Activated CD8-positive, alpha-beta memory T cell treated with anti-CD3 and anti-CD28 coated beads for 48 hours (primary cell): ENCODE data around the gene ARHGAP30.
"Not testable (repeated sequence)": the region's sequence is repeated elsewhere in the genome, so short reads cannot be mapped to it uniquely, and the experiment has no call there.

Experiments used
- DNase-seq, 3 experiments: peaks; one replicate each; pipeline ENCODE4 v3.0.0-alpha.2; 2020; ENCODE audit warnings: low read depth in 2 of 3, low spot score in 2 of 3

ARHGAP30 gene

DNA sequence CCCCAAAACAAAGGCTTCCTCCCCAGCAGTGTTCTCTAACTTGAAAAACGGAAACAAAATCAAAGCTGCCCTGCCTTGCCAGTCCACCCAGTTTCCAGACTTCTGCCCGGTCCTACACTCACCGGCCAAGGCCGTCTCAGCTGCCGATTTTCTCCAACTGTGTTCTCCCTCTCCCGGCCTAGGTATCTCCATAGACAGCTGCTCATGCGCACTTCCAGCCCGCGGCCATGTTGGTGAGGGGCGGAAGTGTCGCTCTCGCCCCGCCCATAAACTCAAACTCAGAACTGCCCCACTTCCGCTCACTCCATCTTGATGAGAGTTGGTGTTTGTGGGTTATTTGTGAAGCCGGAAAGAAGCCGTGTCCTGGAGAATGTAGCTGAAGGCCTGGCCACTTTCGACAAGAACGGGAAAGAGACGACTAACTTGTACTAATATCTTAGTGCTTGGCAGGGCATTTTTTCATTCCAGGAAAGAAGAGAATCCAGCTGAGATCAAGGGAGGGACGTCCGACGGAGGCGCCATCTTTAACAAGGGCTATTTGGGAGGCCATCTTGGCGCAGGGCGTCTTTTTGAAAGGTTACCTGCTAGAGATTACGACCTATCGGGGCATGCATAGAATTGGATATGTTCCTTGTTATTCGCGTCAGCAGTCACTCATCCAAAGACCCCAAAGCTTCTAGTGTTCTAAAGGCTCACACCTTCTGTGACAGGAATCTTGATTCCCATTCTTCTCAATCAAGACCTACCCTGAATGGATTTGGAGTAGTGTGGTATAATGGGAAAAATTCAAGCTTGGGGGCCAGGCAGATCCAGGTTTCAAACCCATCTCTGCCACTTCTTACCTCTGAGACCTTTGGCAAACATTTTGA, 23.7 kb downstream of the ARHGAP30 start, which contains the start of gene USF1:
USF1 (minus strand) TSS at position 242 of the 869 bp plus-strand sequence. CDS start 2,702 bp downstream, outside the sequence.
- peak; percentile 76 to 85 (median 80) for DNase-seq

DNA sequence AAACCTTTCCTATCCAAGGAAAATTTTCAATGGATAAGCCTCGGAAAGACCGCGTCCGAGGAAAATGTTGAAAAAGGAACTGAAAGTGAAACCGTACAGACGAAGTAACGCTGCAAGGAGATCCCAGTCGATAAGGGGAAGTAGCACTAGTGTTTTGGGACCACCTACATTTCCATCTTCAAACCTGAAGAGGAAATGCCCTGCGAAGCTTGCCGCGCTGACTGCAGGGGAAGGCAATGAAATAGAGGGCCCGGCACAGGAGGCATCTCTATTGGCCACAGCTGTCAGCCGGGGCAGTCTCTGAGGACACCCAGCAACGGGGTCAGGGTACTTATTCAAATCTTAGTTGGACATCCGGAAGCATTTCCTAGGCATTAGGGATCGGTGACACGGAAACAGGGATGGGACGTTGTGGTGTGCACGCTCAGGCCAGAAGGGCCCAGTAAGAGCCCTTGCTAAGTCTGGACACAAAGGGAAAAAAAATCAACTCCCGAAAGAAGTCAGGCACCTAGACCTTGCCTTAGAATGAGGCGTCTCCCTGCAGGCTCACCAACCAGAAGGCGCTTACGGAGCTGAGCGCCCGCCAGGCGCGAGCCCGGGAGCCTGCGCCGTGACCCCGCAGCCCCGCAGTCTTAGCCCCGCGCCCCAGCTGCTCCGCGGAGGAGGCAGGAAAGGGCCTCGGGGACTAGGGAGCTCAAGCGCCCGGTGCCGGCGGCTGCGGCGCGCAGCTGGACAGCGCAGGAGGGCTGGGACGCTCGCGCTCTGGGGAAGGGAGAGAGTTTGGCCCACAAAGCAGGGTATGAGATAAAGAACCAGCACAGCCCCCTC, 24.6 kb downstream of the ARHGAP30 start:
- DNase-seq, result peak in 1 of 3 experiments; percentile 36

DNA sequence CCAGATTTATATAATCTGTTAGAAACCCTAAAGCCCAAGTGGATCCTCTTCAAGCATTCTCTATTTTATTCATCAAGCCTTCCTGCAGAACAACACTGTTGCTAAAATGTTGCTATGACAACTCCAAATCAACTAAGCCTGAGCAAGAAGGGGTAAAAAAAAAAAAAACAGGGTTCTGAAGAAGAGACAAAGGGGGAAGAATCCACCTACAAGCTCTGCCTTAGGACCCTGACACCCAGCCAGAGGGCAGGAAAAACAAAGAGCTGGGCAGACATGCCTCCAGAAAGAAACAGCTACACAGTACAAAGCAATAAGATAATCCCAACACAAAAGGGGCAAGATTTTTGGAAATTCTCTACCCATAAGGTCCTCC, 25.2 kb downstream of the ARHGAP30 start:
- DNase-seq, result no peak

DNA sequence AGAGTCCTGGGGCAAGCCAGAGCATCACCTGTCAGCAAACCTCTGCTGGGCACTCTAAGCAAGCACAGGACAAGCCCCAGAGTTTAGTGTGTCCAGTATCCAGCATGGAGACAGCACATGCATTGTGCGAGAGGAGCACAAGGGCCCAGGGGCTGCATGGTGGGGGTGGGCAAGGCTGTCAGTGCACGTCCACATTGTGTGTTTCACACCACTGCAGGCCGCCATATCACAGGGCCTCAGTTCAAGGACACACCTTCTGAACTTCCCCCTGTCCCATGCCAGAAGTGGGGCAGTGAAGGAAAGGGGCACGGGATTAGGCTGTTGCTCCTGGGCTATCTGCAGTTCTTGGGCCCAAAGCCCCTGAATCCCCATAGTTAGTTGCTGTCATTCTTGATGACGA, 30.1 kb downstream of the ARHGAP30 start:
- no peak for DNase-seq

DNA sequence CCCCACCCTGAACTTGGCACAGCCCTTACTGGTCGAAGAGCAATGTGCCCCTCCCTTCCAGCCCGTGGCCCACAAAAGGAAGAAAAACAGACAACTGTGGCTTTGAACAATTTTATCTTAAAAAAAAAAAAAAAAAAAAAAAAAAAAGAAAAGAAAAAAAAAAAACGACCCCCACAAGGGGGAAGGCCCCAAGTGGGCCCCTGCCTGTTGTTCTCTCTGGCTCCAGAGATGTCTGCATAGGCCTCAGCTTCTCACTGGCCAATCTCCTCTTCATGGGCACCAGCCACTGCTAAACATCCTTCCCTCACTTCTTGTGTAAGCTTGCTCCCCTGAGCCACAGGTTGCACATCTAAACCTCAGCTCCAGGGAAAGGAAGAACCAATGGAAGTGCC, 30.5 kb downstream of the ARHGAP30 start:
- DNase-seq, result no peak

DNA sequence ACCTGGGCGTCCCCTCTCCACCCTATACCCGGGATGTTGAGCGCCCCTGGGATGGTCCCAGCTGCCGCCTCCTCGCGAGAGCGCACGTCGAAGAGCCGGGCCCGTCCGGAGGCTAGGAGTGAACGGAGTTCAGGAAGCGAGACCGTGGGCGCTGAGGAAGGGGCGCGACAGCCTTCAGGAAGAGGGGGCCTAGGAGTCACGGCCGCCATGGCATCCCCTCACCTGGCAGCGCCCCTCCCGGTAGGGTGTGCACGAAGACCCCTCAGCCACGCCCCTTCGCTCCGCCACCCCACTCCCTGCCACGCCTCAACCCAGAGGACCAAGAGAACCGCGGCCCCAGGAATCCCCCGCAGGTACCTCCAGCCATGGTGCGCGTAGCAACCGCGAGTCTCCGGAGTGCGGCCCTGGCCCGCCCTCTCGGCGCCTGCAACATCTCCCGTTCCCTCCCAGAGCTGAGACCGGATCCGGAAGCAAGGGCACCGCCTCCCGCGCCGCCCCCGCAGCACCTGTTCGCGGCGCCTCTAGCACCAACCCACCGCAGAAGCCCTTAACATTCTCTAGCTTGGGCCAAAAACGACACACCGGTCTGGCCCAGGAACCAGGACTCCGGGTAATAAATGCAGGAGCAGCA, 31.1 kb downstream of the ARHGAP30 start, which contains the start of gene TSTD1:
TSTD1 (minus strand) TSS at position 442 of the 631 bp plus-strand sequence; CDS start at position 367, 75 bp downstream.
- DNase-seq, result peak; percentile 61 to 74 (median 70)

DNA sequence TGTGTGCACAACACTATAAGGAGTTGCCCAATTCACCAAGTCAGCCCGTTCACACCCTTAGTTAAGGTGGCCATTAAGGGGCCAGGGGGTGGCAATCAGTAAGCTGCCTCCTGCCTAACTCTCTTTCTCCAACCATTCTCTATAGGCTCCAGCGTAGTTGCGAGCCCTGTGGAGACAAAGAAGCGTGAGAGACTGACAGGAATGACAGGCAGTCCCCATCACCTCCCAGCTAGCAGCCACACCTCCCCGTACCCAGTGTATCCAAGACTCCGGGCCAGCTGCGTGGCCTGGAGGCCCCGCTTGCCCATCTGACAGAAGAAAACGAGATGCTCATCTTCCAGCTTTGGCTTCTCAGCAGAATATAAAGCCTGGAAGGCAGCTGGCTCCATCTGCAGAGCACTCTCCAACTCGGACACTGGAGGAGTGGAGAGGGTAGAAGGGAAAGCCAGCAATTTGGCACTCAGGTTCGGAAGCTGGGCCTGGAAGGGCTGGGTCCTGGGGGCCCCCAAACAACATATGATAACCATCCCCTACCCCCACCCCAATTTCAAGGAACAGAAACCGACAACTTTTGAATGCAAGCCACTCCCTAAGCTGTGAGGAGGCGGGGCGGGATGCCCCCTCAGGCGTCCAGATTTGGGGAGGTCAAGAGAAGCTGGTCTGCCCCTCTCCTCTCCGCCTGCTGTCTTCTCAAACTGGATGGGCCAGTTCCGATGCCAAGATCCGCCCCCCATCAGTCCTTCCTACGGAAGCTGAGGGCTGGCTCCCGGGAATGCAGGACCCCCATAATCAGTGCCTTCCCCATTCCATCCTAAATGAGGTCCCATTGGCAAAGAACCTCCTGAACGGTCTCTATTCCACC, 31.8 kb downstream of the ARHGAP30 start:
- DNase-seq, result no peak

DNA sequence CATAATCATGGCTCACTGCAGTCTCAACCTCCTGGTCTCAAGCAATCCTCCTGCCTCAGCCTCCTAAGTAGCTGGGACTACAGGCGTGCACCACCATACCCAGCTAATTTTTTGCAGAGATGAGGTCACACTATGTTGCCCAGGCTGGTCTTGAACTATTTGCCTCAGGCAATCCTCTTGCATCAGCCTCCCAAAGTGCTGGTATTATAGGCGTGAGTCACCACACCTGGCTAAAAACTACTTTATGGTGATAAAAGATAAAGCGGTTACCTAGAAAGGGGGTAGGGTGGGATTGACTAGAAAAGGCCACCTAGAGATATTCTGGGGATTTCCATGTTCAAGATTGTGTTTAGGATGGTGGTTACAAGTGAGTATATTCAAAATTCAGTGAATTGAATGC, 35.9 kb downstream of the ARHGAP30 start:
- DNase-seq, result no peak

DNA sequence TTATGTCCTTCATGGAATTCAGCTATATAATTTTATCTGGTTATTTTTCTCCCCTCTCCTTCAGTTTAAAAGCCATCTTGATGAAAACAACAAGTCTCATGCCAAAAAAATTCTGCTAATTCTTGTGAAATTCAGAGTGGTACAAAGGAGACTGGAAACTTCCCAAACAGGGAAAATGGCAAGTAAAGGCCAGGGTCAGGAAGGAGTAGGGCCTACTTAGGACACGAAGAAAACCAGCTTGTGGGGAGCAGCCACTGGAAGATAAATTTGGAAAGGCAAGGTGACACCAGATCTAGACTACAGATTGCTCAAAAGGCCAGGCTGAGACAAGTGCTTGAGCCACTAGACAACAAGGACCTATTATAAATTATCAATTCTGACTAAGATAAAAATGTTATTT, 37.3 kb downstream of the ARHGAP30 start:
- no peak for DNase-seq

DNA sequence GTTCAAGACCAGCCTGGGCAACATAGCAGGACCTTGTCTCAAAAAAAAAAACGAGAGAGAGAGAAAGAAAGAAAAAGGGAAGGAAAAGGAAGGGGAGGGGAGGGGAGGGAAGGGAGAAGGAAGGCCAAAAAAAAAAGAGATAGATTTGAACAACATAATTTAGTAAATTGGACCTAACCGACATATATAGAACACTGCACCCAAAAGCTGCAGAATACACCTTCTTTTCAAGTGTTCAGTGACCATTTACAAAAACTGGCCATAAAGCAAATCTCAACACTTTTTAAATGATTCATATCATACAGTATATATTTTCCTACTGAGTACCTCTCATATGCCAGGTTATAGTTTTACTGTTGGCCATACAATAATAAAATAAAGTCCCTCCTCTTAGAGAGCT, 37.8 kb downstream of the ARHGAP30 start:
- no peak for DNase-seq

DNA sequence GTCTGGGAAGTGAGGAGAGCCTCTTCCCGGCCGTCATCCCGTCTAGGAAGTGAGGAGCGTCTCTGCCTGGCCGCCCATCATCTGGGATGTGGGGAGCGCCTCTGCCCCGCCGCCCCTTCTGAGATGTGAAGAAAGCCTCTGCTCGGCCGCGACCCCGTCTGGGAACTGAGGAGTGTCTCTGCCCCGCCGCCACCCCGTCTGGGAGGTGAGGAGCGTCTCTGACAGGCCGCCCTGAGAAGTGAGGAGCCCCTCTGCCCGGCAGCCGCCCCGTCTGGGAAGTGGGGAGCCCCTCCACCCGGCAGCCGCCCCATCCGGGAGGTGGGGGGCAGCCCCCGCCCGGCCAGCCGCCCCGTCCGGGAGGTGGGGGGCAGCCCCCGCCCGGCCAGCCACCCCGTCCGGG, 40.2 kb downstream of the ARHGAP30 start:
- not testable (repeated sequence) for DNase-seq

DNA sequence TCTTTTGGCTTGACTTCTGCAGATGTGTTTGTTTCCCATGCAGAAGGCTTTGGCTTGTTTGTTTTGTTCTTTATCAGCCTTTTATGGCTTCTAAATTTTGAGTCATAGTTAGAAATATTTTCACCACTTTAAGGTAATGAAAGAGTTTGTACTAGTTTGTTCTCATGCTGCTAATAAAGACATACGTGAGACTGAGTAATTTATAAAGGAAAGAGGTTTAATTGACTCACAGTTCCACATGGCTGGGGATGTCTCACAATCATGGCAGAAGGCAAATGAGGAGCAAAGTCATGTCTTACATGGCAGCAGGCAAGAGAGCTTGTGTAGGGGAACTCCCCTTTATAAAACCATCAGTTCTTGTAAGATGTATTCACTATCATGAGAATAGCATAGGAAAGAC, 42.7 kb downstream of the ARHGAP30 start:
- DNase-seq, result not testable (repeated sequence)

DNA sequence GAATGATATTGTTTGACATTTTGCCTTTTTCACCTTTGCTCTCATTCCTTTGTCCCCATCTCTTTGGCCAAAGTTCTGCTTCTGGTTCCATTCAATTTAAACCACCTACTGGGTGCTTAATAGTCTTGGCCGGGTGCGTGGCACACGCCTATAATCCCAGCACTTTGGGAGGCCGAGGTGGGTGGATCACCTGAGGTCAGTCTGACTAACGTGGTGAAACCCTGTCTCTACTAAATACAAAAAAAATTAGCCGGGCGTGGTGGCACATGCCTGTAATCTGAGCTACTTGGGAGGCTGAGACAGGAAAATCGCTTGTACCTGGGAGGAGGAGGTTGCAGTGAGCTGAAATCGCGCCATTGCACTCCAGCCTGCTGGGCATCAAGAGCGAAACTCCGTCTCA, 47.3 kb downstream of the ARHGAP30 start:
- not testable (repeated sequence) for DNase-seq

DNA sequence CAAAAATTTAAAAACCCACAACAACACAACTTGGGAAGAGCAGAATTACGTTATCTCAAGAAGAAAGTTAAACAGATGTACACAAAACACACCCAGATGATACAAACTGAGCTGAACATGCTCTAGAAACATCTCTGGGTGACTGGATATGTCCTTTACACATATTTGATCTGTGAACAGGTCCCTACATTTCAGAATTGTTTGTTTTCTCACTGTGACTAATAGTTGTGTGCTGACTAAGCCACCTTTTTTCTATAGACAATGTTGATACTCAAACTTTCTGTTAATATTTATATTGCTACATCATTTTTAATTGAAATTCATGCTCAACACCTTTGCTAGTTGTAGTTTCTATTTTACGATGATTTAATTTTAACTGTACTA, 47.7 kb downstream of the ARHGAP30 start:
- DNase-seq, result no peak

DNA sequence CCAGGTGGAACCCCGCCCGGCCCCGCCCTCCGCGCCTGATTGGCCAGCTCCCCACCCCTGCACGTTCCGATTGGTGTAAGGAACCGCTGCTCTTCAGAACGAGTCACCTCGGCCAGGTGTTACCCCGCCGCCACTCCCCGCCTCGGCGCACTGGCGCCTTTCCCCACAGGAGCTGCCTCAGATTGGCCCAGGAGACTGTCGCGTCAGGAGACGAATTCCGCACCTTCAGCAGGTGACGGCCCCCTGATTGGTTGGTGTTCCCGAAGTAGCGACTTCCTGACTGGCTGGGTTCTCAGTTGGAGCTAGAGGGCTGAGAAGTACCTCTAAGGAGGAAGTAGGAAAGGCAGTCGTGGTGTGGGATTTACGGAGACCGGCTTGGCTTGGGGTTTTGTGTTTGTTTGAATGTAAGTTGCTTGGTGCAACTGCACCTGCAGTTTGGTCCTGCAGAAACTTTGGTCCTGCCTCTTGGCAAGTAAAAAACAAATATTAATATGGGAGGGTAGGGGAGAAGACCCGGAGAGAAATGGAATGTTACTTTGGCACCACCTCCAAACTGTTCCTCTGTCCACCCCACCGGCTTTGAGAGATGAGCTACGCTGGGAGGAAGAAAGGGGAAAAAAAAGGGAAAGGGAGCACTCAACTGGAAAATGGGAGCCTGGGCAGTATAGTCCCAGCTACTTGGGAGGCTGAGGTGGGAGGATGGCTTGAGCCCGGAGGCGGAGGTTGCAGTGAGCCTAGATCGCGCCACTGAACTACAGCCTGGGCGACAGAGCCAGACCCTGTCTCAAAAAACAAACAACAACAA, 48.3 kb downstream of the ARHGAP30 start:
- peak; percentile 64 to 69 (median 65) for DNase-seq

DNA sequence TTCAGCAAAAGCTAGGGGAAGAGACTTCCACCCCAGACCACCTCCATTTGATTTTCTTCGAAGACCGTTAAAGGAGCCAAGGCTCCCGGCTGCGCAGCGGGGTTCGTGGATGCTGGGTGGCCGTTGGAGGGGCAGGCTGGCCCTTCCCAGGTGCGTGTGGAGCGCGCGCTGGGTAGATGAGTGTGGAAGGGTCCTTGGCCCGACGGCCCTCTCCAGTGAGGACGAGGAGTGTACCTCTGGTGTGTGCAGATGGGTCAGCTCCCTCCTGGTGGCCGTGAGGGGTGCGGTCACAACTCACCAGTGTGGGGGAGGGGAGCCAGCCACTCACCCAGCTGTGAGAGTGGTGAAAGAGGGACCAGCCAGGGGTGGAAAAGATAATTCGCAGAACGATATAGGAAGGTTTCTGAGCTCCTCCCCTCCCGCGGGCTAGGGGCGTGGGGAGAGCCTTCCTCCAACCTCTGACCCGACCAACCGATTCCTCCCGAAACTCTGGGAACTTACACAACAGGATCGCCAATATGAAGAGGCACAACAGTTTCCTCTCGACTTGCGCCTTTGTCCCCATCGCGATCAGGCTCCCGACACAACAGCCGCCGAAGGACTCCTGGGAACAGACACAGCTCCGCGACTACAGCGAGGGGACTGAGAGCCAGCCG, 49.1 kb downstream of the ARHGAP30 start, which contains the start of gene F11R:
F11R (minus strand) TSS at position 644 of the 656 bp plus-strand sequence; CDS start at position 565, 79 bp downstream.
- DNase-seq, result no peak

DNA sequence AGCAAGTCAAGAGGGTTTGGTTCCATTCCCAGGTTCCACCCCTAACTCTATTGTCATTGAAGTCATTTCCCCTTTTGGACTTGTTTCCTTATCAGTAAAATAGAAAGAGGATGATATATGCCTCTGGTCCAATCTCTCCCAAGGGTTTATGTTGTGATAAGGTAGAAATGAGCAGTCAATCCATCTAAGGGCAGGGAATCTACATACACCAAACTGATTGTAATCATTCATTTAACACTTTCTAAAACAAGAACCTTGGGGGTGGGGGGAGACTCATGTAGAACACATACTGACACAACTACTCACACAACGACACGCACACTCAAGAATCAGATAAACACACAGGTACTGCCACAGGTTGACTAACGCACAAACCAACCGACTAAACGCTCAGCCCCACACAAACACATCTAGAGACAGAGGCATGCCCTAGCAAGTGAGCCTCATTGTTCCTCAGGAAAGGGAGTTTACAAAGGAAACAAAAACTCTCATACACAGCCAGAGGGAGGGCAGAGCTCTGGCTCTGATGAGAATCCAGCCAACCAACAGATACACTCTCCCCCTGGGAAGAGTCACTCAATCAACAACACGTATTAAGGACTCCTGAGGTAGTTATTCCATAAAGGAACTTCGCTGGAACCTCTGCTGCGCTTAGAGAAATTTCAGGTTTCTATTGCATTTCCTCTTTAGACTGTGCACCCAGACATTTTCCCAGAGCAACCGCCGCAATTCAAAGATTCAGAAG, 49.8 kb downstream of the ARHGAP30 start:
- no peak for DNase-seq

DNA sequence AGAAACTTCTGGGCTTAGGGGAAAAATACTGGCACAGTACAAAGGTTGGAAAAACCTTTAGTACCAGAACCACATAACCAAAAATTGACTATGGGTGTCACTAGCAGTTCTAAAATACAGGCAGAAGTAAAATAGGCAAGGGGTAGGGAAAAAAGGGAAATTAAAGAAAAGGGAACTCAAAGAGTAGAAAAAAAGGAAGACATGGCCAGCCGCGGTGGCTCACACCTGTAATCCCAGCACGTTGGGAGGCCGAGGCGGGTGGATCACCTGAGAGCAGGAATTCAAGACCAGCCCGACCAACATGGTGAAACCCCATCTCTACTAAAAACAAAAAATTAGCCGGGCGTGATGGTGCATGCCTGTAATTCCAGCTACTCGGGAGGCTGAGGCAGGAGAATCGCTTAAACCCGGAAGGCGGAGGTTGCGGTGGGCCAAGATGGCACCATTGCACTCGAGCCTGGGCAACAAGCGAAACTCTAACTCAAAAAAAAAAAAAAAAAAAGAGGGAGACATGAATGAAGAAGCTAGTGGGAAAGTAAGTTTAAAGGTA, 50.5 kb downstream of the ARHGAP30 start:
- not testable (repeated sequence) for DNase-seq
